WI38 (cell line): Measurements from ENCODE around the gene IER2.
A peak's percentile ranks its signal among the peaks of the same experiment; 100 is the strongest.

Experiments used
- H3K4me3 ChIP-seq: 2 replicates; pipeline ENCODE4 v1.5.1; 2011; ENCODE audit warnings: low read depth, mild to moderate bottlenecking, control low read depth, low read length
- TF ChIP-seq, protein P1 (sequence below): IDR thresholded peaks from 2 replicates; pipeline ENCODE4 v1.5.1; 2012; ENCODE audit warnings: low read depth, mild to moderate bottlenecking, control low read depth, low read length

The IER2 gene

DNA sequence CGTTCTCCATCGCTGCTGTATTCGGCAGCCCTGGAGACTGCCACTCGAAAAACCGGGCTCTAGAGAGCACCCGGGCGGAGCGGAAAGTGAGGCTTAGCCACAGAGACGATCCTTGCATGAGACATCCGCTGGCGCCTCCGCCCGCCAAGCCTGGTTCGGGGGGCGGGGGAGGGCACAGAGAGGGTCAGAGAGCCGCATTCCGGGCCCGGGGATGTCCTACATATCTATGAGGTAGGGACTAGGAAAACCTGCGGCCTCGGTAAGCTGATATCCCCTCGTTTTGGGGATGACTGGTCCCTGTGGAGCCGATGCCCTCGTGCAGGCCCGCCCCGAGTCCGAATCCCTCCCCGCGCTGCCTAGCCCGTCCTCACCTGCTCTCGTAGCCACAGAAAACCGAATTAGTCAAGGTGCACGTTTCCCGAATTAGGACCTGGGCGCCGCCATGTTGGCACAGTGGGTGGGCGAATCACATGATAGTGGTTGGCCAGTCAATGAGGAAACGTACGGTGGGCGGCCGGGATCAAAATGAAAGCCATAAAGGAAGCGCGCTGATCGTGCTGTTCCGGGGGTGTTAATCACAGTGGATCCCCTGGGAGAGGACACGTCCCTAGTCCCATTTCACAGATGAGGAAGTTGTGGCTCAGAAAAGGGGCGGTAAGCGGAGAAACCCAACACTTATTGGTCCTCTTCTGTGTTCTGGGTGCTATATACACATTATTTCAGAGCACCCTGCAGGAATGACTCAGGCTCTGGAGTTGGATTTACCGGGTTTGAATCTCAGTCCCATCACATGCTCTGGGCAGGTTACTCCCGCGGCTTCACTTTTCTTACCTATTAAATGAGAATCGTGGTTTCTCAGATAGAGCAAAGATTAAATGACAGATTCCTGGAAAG lies 33.7 kb upstream of the IER2 start, which contains the start of gene TRMT1:
Gene TRMT1, minus strand, starts transcription at position 459 of the 894 bp plus-strand sequence. Its CDS starts 341 bp downstream, at position 118.
- TF ChIP-seq, protein P1, sequence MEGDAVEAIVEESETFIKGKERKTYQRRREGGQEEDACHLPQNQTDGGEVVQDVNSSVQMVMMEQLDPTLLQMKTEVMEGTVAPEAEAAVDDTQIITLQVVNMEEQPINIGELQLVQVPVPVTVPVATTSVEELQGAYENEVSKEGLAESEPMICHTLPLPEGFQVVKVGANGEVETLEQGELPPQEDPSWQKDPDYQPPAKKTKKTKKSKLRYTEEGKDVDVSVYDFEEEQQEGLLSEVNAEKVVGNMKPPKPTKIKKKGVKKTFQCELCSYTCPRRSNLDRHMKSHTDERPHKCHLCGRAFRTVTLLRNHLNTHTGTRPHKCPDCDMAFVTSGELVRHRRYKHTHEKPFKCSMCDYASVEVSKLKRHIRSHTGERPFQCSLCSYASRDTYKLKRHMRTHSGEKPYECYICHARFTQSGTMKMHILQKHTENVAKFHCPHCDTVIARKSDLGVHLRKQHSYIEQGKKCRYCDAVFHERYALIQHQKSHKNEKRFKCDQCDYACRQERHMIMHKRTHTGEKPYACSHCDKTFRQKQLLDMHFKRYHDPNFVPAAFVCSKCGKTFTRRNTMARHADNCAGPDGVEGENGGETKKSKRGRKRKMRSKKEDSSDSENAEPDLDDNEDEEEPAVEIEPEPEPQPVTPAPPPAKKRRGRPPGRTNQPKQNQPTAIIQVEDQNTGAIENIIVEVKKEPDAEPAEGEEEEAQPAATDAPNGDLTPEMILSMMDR: no peak
- H3K4me3 ChIP-seq: peak within 1 kb of the TSS; percentile 83

DNA sequence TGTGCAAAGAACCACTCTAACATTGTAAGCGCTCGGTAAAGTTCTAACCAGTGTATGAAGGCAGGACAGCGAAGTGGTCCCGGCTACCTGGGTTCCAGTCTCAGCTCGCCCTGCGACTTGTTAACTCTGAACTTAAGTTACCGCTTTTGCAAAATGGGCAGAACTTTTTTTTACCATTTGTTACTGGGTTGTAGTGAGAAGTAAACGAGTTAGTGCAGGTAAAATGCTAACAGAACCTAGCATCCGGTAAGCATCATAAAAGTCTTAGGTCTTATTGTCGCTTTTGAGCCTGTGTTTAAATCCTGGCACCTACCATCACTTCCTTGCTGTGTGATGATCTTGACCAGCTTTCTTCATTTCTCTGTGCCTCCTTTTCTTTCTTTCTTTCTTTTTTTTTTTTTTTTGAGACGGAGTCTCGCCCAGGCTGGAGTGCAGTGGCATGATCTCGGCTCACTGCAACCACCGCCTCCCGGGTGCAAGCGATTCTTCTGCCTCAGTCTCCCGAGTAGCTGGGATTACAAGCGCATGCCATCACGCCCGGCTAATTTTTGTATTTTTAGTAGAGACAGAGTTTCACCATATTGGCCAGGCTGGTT lies 32.9 kb upstream of the IER2 start:
- H3K4me3 ChIP-seq: peak overlapping the region; percentile 83
- TF ChIP-seq, protein P1: no peak

DNA sequence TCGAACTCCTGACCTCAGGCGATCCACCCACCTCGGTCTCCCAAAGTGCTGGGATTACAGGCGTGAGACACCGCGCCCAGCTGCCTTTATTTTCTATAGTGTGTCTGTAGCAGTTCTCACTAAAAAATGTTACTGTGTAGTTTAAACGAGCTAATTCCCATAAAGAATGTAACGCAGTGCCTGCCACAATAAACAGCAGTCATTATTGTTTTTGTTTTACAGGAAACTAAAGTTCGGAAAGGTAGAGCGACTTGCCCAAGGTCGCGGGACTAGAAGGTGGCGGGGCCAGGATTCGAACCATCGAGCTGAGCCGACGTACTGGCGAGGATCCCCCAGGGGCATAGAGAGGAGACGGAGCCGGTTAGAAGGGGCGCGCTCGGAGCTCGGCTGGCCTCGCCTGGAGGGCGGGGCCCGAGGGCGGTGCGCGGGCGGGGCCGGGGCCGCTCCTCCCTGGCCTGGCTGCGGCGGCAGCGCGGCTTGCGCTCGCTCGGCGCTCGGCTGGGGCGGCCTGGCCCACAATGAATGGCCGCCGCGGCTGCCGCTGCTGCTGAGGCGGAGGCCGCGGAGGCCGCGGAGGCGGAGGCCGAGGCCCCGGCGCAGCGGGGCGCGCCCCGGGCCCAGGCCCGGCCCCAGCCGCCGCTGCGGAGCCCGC lies 32.3 kb upstream of the IER2 start, which contains the start of gene NACC1:
Gene NACC1, plus strand, starts transcription at position 493 of the 652 bp plus-strand sequence. CDS start 16,944 bp downstream, outside the sequence.
- TF ChIP-seq, protein P1: no peak
- peak within 1 kb of the TSS; percentile 83 for H3K4me3 ChIP-seq

DNA sequence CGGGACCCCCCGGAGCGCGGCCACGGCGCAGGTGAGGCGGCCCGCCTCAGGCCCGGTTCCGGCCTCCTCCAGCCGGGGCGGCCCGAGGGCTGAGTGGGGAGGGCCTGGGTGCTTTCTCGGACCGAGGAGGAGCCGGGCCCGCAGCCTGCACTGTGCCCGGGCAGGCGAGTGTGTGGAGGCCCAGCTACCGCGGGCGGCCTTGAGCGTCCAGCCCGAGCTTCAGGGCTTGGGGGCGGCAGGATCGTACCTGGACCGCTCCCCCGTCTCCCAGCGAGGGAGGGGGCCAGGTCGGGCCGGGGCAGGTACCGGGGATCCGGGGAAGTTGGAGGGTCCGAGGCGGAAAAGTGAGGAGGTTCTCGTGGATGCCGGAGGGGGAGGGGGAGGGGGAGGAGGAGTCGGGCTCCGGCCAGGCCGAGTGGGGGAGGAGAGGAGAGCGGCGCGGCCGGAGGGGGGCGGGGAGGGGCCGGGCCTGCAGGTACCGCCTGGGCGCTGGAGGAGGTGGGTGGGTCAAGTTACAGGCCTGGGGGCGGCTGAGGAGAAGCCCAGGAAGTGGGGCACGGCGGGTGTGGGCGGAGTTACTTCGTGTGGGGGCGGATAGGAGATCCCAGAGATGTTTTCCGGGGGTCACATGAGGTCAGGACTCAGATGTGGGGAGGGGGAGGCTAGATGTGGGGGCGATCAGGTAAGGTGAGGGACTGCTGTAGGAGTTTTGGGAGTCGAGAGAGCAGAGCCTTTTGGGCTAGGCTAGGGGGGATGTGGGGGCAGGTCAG lies 31.6 kb upstream of the IER2 start:
- peak overlapping the region; percentile 73 for H3K4me3 ChIP-seq
- TF ChIP-seq, protein P1: no peak

DNA sequence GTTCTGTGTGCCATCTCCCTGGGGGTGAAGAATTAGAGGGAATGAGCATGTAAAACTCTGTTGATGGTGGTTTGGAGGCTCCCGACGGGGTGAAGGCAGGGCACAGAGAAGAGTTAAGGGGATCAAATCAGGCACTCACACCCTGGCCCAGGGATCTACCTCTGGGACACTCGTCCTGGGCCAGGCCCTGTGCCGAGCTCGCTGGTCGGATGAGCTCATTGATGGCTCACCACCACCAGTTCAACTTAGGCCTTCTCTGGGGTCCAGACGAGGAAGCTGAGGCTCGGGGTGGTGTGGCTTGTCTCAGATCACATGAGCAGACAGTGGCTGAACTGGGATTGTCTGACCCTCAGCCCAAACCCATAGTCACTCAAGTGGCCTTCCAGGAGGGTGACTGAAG lies 30.6 kb upstream of the IER2 start:
- TF ChIP-seq, protein P1: no peak

DNA sequence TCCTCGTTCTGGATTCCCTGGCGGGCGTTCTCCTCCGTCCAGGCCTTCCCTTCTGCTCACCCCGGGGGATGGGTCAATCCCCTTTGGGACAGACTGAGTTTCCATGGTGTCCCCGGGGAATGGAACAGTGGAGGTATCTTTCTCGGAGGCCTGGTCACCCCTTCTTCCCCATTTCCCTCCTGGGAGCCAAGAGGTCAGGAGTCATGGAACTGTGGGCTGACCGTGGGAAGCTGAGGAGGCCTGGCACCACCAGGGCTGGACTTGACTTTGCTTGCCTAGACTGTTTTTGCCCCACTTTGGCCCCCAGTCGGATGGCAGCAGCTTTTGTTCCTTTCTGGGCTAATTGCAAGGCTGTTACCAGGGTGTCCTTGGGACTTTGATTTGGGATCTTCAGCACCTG lies 30.2 kb upstream of the IER2 start:
- TF ChIP-seq, protein P1: no peak
- peak overlapping the region; percentile 73 for H3K4me3 ChIP-seq

More for the DNA sequence above, 30.6 kb upstream of the IER2 start:
- H3K4me3 ChIP-seq: peak overlapping the region; percentile 73
